Astrocyte (in vitro differentiated cells and primary cell): ENCODE data around the gene NCDN.

Experiments
- EZH2 ChIP-seq: IDR thresholded peaks from 2 replicates; pipeline ENCODE4 v1.6.1; 2012; ENCODE audit warnings: mild to moderate bottlenecking, low read length, inconsistent platforms; ENCODE audit not compliant: insufficient read depth
- TF ChIP-seq, protein P1 (sequence below): IDR thresholded peaks from 2 replicates; pipeline ENCODE4 v1.5.1; 2011; ENCODE audit warnings: low read depth, mild to moderate bottlenecking, inconsistent platforms, low read length, moderate library complexity; ENCODE audit not compliant: insufficient read depth

DNA sequence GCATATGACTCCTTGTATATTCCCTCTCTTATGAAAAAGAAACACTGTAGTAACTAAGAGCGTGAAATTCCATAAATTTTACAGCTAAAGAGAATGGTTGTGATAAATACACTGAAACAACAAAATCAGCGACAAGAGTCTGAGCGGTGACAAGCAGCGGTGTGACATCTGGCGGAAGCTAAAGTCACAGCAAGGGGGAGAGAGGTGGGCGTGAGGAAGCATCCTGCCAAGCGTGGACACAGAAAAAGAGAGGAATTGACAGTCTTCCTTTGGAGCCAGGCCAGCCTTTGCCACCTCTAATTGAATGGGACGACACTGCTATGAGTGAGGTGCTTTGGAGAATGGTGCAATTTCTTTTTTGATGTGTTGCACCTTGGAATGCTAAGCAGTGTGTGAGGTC, 57.8 kb downstream of the NCDN start:
- TF ChIP-seq, protein P1, sequence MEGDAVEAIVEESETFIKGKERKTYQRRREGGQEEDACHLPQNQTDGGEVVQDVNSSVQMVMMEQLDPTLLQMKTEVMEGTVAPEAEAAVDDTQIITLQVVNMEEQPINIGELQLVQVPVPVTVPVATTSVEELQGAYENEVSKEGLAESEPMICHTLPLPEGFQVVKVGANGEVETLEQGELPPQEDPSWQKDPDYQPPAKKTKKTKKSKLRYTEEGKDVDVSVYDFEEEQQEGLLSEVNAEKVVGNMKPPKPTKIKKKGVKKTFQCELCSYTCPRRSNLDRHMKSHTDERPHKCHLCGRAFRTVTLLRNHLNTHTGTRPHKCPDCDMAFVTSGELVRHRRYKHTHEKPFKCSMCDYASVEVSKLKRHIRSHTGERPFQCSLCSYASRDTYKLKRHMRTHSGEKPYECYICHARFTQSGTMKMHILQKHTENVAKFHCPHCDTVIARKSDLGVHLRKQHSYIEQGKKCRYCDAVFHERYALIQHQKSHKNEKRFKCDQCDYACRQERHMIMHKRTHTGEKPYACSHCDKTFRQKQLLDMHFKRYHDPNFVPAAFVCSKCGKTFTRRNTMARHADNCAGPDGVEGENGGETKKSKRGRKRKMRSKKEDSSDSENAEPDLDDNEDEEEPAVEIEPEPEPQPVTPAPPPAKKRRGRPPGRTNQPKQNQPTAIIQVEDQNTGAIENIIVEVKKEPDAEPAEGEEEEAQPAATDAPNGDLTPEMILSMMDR = no peak
- TF ChIP-seq EZH2 = no peak
